HG02642 (cell line): Measurements from ENCODE around the gene NR2F1-AS1.
"Not testable (repeated sequence)": the region's sequence is repeated elsewhere in the genome, so short reads cannot be mapped to it uniquely, and the experiment has no call there.

ENCODE experiments used
- ATAC-seq: cut with Tn5 transposase; IDR thresholded peaks from one replicate; pipeline ENCODE4 v1.9.1; 2021; ENCODE audit warnings: mild to moderate bottlenecking; ENCODE audit not compliant: unreplicated experiment, poor library complexity

NR2F1-AS1 gene

GRCh38 chr5:93402451-93402850, 178.6 kb downstream of the NR2F1-AS1 start:
- ATAC-seq: no peak

DNA sequence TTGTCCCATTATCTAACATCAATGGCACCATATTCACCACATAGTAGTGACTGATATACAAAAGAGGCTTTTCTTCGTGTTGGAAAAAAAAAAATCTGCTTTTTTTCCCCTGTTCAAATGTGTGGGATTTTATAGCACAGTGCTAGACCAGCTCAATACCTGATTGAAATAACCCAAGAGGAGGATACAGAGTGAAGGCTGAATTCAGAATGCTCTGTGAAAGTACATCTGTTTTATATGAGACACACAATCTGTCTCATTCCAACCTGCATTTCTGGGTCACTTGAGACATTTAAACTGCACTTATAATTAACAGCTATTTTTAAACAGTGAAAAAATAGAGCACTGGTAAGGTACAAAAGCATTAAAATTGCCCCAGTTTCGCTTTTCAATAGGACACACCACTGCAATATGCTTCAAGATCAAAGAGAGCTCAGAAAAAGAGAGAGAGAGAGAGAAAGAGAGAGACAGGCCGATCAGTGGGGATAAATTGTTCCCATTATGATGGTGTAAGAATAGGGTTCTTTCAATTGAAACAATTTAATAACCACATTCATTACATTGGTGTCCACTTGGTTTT, 179.3 kb downstream of the NR2F1-AS1 start:
- ATAC-seq: no peak

DNA sequence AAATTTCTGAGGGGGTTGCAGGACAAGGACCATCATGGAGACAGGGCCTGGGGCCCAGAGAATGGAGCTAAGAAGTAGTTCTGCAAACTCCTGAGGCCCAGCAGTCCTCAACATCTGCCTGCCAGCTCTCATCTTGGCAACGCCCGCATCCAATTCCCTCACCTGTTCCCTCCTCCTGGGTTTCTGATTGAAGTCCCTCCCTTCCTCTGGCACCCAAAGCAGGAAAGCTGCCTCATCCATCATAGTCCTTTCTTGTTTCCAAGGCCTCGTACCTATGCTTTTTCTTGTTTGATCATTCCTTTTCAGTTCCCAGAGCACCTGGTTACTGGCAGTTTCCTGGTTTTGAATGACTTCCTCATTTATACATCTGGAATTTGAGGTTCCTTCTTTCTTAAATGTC, 181.3 kb downstream of the NR2F1-AS1 start:
- ATAC-seq: no peak

- ATAC-seq: no peak
Observed at GRCh38 chr5:93395971-93396379, 185.0 kb downstream of the NR2F1-AS1 start.

- ATAC-seq: no peak
Observed at GRCh38 chr5:93395010-93395409, 186.0 kb downstream of the NR2F1-AS1 start.

GRCh38 chr5:93394301-93394700, 186.7 kb downstream of the NR2F1-AS1 start:
- no peak for ATAC-seq

DNA sequence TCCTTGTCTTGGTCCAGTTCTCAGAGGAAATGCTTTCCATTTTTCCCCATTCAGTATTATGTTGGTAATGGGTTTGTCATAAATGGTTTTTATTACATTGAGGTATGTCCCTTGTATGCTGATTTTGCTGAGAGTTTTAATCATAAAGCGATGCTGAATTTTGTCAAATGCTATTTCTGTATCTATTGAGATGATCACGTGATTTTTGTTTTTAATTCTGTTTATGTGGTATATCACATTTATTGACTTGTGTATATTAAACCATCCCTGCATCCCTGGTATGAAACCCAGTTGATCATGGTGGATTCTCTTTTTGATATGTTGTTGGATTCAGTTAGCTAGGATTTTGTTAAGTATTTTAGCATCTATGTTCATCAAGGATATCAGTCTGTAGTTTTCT, 189.8 kb downstream of the NR2F1-AS1 start:
- ATAC-seq: not testable (repeated sequence)

- no peak for ATAC-seq
Observed at GRCh38 chr5:93385655-93386054, 195.4 kb downstream of the NR2F1-AS1 start.

DNA sequence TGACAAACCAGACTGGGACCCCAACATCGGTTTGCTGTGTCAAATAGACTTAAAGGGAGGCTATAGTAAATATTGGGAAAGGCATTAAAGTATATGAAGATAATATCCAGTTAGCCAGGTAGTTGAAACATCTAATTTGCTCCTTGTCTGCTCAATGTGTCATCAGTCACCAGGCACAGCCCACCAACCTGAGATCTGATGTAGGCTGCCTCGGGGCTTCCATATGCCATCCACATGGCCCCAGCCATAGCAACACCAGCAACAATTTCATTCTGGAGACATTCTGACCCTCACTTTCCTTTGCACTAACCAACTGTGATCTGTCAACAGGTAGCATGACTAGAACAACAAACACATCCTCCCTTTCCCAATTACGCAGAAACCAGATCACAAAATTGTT, 196.0 kb downstream of the NR2F1-AS1 start:
- no peak for ATAC-seq

DNA sequence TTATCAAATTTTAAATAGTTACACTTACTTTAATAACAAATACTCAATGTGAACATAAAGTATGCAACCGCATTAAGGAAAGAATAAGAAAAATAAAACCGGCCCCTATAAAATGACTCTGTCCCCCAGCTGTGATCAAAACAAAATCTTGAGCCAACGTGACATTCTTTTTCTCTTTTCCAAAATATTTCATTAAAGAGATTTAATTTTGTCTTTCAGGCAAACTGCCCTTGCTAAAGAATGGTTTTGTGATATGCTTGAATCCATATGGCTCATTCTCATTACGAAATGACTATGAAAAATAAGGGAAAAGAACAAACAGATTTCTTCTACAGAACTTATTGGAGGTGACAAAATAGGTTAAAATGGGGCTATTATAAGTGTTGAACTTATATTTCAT, 197.0 kb downstream of the NR2F1-AS1 start:
- ATAC-seq: no peak

DNA sequence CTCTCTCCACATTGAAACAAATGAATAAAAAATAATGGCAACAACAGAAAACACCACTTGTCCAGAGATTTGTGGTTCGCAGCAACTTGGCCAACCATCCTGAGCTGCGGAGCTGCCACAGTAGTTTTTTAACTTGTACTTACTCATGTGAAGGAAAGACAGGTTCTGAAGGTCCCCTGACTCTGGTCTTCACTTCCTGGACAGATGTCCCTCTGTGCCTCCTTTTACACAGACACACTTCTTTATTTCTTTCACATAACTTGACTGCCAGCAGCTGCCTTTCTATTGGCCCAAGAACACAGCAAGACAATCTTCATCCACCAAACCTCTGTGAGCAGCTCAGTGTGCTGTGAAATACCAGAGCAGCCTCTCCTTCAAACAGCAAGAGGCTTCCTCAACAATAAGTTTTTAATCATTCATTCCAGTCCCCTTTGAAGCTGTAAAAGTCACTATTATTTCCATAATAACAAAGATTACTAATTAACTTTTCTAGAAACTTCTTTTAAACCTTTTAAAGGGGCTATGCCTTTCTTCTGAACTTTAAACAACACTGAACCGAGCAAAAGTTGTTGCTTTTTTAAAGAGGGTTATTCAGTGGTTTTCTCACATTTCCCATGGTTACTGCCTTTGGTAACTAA, 198.7 kb downstream of the NR2F1-AS1 start:
- no peak for ATAC-seq

DNA sequence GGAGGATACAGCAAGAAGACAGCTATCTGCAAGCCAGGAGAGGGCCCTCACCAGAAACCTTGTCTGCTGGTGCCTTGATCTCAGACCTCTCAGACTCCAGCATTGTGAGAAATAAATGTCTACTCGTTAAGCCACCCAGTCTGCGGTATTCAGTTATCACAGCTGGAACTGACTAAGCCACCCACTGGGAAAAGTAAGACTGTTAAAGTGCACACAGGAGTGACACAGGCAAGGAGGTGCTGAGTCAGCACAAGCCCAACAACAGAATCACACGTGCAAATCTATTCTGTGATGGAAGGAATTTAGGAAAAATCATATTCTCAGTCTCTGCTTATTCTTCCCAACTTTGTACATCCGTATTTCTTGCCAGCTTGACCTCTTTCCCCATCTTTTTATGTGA, 200.0 kb downstream of the NR2F1-AS1 start:
- no peak for ATAC-seq

GRCh38 chr5:93378073-93378472, 202.9 kb downstream of the NR2F1-AS1 start:
- no peak for ATAC-seq

- no peak for ATAC-seq
Observed at GRCh38 chr5:93371893-93372292, 209.1 kb downstream of the NR2F1-AS1 start.

DNA sequence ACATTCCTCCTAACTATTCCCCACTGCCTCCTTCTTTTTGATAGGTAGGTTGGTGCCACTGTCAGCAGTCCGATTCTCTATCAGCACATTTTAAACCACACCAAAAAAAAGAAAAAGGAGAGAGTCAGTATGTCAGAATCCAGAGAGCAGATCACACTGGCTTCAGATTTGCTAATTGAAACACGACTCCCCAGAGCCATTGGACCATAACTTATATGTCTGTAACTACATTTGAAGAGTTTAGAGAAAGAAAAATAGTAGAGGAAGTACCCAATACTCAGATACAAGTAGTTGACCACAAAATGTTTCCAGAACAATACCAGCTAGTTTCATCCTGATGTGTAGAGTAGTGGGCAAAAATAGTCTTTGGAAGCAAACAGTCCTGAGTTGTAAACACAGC, 216.6 kb downstream of the NR2F1-AS1 start:
- no peak for ATAC-seq

DNA sequence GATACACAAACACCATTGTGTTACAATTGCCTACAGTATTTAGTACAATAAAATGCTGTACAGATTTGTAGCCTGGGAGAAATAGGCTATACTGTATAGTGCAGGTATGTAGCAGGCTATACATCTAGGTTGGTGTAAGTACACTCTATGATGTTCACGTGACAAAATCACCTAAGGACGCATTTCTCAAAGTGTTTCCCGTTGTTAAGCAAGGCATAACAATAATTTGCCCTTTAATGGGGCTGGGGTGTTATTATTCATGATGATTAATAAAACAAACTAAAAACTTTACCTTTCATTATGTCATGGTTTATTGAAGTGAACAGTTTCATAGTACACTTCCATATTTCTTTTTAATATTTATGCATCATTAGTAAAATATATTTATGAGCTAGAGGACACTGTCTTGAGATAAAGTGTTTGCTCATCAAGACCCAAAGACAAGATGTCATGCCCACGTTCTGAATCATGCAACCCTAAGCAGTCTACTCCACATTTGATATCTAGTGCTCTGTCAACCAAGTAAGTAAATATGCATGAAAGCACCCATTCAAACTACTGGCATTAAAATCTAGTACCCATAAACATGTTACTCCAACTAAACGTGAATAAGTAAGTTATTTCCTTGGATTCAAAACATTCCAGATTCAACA, 220.5 kb downstream of the NR2F1-AS1 start:
- no peak for ATAC-seq

DNA sequence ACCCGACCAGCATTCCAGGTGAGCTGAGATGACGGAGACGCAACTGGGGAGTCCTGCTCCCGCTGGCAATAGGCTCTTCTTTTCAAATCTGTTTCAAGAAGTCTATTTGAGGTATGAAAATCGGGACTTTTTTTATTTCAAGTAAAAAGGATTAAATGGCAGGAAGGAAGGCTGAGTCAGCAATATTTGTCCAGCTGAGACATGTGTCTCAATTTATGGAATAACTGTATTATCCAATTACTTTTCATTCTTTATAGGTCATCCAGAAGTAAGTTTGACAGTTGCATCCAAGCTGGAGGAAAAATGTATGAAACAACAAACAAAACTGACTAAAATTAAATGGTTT, 221.1 kb downstream of the NR2F1-AS1 start:
- ATAC-seq: no peak
